ENCODE measurements around the gene RPTOR. TPM values are rescaled to one million over a fixed set of nuclear protein-coding genes. Genes with fewer than 3 reads are reported as not detected.
"Not testable (repeated sequence)": the region's sequence is repeated elsewhere in the genome, so short reads cannot be mapped to it uniquely, and the experiment has no call there.

The RPTOR gene
- total RNA-seq, 1 experiment from 2014 or later, result 30.6 TPM

GRCh38 chr17:80729761-80730160 lies 185.1 kb downstream of the RPTOR start:
- no peak for DNase-seq
- Histone ChIP-seq H3K4me3 (no peak overlapping the region), H3K27me3 (no peaks in the 10 kb centered on the region), H3K9me3 (no peaks in the 10 kb centered on the region), H3K36me3 (peaks cover 2% of the 10 kb centered on the region)

- Histone ChIP-seq H3K36me3 (peaks cover 2% of the 10 kb centered on the region), H3K27me3 (no peaks in the 10 kb centered on the region), H3K4me3 (no peak overlapping the region), H3K9me3 (no peaks in the 10 kb centered on the region)
- no peak for DNase-seq
Observed at GRCh38 chr17:80730739-80731138, 186.1 kb downstream of the RPTOR start.

- no peak overlapping the region for H3K4me3 ChIP-seq
- H3K36me3 ChIP-seq, result peaks cover 2% of the 10 kb centered on the region
- H3K27me3 ChIP-seq, result no peaks in the 10 kb centered on the region
- DNase-seq, result no peak
- H3K9me3 ChIP-seq, result no peaks in the 10 kb centered on the region
Observed at GRCh38 chr17:80731323-80731722, 186.7 kb downstream of the RPTOR start.

GRCh38 chr17:80732268-80732667 lies 187.6 kb downstream of the RPTOR start:
- H3K27me3 ChIP-seq, result no peaks in the 10 kb centered on the region
- no peak for DNase-seq
- H3K4me3 ChIP-seq, result no peak overlapping the region
- H3K9me3 ChIP-seq, result no peaks in the 10 kb centered on the region
- H3K36me3 ChIP-seq, result peaks cover 2% of the 10 kb centered on the region

GRCh38 chr17:80737106-80738019 lies 192.7 kb downstream of the RPTOR start:
- Histone ChIP-seq H3K9me3 (peaks cover 2% of the 10 kb centered on the region), H3K36me3 (peaks cover 8% of the 10 kb centered on the region), H3K4me3 (no peak overlapping the region), H3K27me3 (no peaks in the 10 kb centered on the region)
- no peak for DNase-seq

GRCh38 chr17:80738020-80738808 lies 193.6 kb downstream of the RPTOR start:
- peaks cover 8% of the 10 kb centered on the region for H3K36me3 ChIP-seq
- no peak overlapping the region for H3K4me3 ChIP-seq
- H3K9me3 ChIP-seq, result peaks cover 2% of the 10 kb centered on the region
- H3K27me3 ChIP-seq, result no peaks in the 10 kb centered on the region
- DNase-seq, result no peak

- H3K36me3 ChIP-seq, result peaks cover 8% of the 10 kb centered on the region
- DNase-seq, result no peak
- H3K9me3 ChIP-seq, result peaks cover 2% of the 10 kb centered on the region
Observed at GRCh38 chr17:80738987-80739730, 194.5 kb downstream of the RPTOR start.

GRCh38 chr17:80740141-80740540 lies 195.5 kb downstream of the RPTOR start:
- Histone ChIP-seq H3K4me3 (no peak overlapping the region), H3K27me3 (no peaks in the 10 kb centered on the region), H3K9me3 (peaks cover 2% of the 10 kb centered on the region), H3K36me3 (peaks cover 6% of the 10 kb centered on the region)
- no peak for DNase-seq

More at GRCh38 chr17:80738987-80739730, 194.5 kb downstream of the RPTOR start:
- no peak overlapping the region for H3K4me3 ChIP-seq
- no peaks in the 10 kb centered on the region for H3K27me3 ChIP-seq

GRCh38 chr17:80742091-80742490 lies 197.5 kb downstream of the RPTOR start:
- peaks cover 6% of the 10 kb centered on the region for H3K36me3 ChIP-seq
- H3K4me3 ChIP-seq, result no peak overlapping the region
- no peaks in the 10 kb centered on the region for H3K27me3 ChIP-seq
- H3K9me3 ChIP-seq, result peaks cover 2% of the 10 kb centered on the region
- no peak for DNase-seq

GRCh38 chr17:80742581-80743180 lies 198.0 kb downstream of the RPTOR start:
- Histone ChIP-seq H3K36me3 (peaks cover 6% of the 10 kb centered on the region), H3K9me3 (peaks cover 2% of the 10 kb centered on the region), H3K27me3 (no peaks in the 10 kb centered on the region), H3K4me3 (no peak overlapping the region)
- no peak for DNase-seq

GRCh38 chr17:80743181-80743771 lies 198.6 kb downstream of the RPTOR start:
- peaks cover 6% of the 10 kb centered on the region for H3K36me3 ChIP-seq
- H3K27me3 ChIP-seq, result no peaks in the 10 kb centered on the region
- DNase-seq, result no peak
- H3K4me3 ChIP-seq, result no peak overlapping the region
- peaks cover 2% of the 10 kb centered on the region for H3K9me3 ChIP-seq

GRCh38 chr17:80743973-80744372 lies 199.3 kb downstream of the RPTOR start:
- DNase-seq, H3K36me3 ChIP-seq, H3K27me3 ChIP-seq, H3K4me3 ChIP-seq, H3K9me3 ChIP-seq: not testable (repeated sequence)

- not testable (repeated sequence) for H3K36me3 ChIP-seq, DNase-seq, H3K9me3 ChIP-seq, H3K4me3 ChIP-seq, H3K27me3 ChIP-seq
Observed at GRCh38 chr17:80744725-80745124, 200.1 kb downstream of the RPTOR start.

- H3K36me3 ChIP-seq, result peaks cover 2% of the 10 kb centered on the region; the same call in 1 of the 2 replicates
Observed at GRCh38 chr17:80745183-80745582, 200.5 kb downstream of the RPTOR start.

GRCh38 chr17:80746262-80746935 lies 201.8 kb downstream of the RPTOR start:
- H3K27me3 ChIP-seq, result no peaks in the 10 kb centered on the region
- DNase-seq, result no peak
- H3K36me3 ChIP-seq, result no peaks in the 10 kb centered on the region; the same call in 1 of the 2 replicates
- no peak overlapping the region for H3K4me3 ChIP-seq
- no peaks in the 10 kb centered on the region for H3K9me3 ChIP-seq

More at GRCh38 chr17:80745183-80745582, 200.5 kb downstream of the RPTOR start:
- Histone ChIP-seq H3K4me3 (no peak overlapping the region), H3K27me3 (no peaks in the 10 kb centered on the region), H3K9me3 (peaks cover 2% of the 10 kb centered on the region; the same call in 1 of the 2 replicates)
- DNase-seq, result no peak

All from MG63 (cell line).